Measurements from ENCODE around the gene SUSD5. TPM values are rescaled to one million over a fixed set of nuclear protein-coding genes. Genes with fewer than 3 reads are reported as not detected.
"Not testable (repeated sequence)": the region's sequence is repeated elsewhere in the genome, so short reads cannot be mapped to it uniquely, and the experiment has no call there.

The SUSD5 gene
- total RNA-seq, 4 donors from 2014 or later, result 0.42 to 2.3 (median 1.3) TPM

- TF ChIP-seq POLR2AphosphoS5 (IDR thresholded peaks at IDR 0.05) (peak; percentile 60 to 72), CTCF (IDR thresholded peaks at IDR 0.05) (peak in 2 of 3 experiments; percentile 7), POLR2A (IDR thresholded peaks at IDR 0.05; ENCODE audit: low read depth) (no peak), EP300 (IDR thresholded peaks at IDR 0.05) (no peak)
- intact Hi-C loops (cut with DNase I), result loop anchor here (2.0 kb wide), 1 partner anchor 17 kb away; the partner anchor contains the start of genes GLB1 and TMPPE
- under 1% methylated on average over 51 of the region's 98 CpGs for WGBS
- Histone ChIP-seq H3K27ac (replicated peaks in 1 of 4) (peak within 1 kb of the TSS; percentile 94 to 99 (median 97)), H3K4me3 (peak within 1 kb of the TSS; percentile 69 to 91 (median 80)), H3K9me3 (no peaks in the 10 kb centered on the region), H3K36me3 (no peaks in the 10 kb centered on the region), H3K4me1 (peaks cover 8 to 56% (median 49%) of the 10 kb centered on the region in 4 donors), H3K27me3 (no peaks in the 10 kb centered on the region)
- peak; percentile 98 for DNase-seq (ENCODE audit: extremely low spot score)
Observed at GRCh38 chr3:33113772-33114621, 104.6 kb downstream of the SUSD5 start, which contains the start of gene CRTAP. Gene CRTAP, plus strand, starts transcription at chr3:33114014. Its CDS starts 64 bp downstream, at chr3:33114078.

GRCh38 chr3:33111581-33111980 lies 107.0 kb downstream of the SUSD5 start:
- Histone ChIP-seq H3K4me1 (peaks cover 8 to 32% (median 27%) of the 10 kb centered on the region in 4 donors), H3K9me3 (no peaks in the 10 kb centered on the region), H3K27me3 (no peaks in the 10 kb centered on the region), H3K27ac (replicated peaks in 1 of 4) (no peak overlapping the region), H3K4me3 (no peak overlapping the region), H3K36me3 (no peaks in the 10 kb centered on the region)
- intact Hi-C loops (cut with DNase I), result no loop called here
- WGBS, result 96% methylated on average over 8 of the region's 8 CpGs
- no peak for TF ChIP-seq EP300 (IDR thresholded peaks at IDR 0.05)
- no peak for TF ChIP-seq POLR2A (IDR thresholded peaks at IDR 0.05; ENCODE audit: low read depth)
- TF ChIP-seq CTCF (IDR thresholded peaks at IDR 0.05), result no peak
- TF ChIP-seq POLR2AphosphoS5 (IDR thresholded peaks at IDR 0.05), result no peak
- DNase-seq (ENCODE audit: extremely low spot score), result no peak

- H3K27me3 ChIP-seq; H3K9me3 ChIP-seq; H3K36me3 ChIP-seq; H3K4me3 ChIP-seq; DNase-seq (ENCODE audit: extremely low spot score); H3K27ac ChIP-seq (replicated peaks in 1 of 4); H3K4me1 ChIP-seq; intact Hi-C loops (cut with DNase I): not testable (repeated sequence)
- 84% methylated on average over 2 of the region's 2 CpGs for WGBS
Observed at GRCh38 chr3:33106854-33107253, 111.8 kb downstream of the SUSD5 start.

- intact Hi-C loops (cut with DNase I), result no loop called here
Observed at GRCh38 chr3:33105341-33105948, 113.2 kb downstream of the SUSD5 start.

More at GRCh38 chr3:33105341-33105948, 113.2 kb downstream of the SUSD5 start:
- no peak for DNase-seq (ENCODE audit: extremely low spot score)
- 72% methylated on average over 3 of the region's 3 CpGs for WGBS
- H3K27ac ChIP-seq (replicated peaks in 1 of 4), result no peak overlapping the region
- no peaks in the 10 kb centered on the region for H3K9me3 ChIP-seq
- no peaks in the 10 kb centered on the region for H3K4me1 ChIP-seq
- TF ChIP-seq EP300 (IDR thresholded peaks at IDR 0.05) (no peak), POLR2AphosphoS5 (IDR thresholded peaks at IDR 0.05) (no peak), POLR2A (IDR thresholded peaks at IDR 0.05; ENCODE audit: low read depth) (no peak), CTCF (IDR thresholded peaks at IDR 0.05) (no peak)
- no peak overlapping the region for H3K4me3 ChIP-seq
- no peaks in the 10 kb centered on the region for H3K36me3 ChIP-seq
- H3K27me3 ChIP-seq, result no peaks in the 10 kb centered on the region
